Left ventricle myocardium superior (tissue), 1 donor: ENCODE measurements around the gene FBXW11. TPM values are rescaled to one million over a fixed set of nuclear protein-coding genes. Genes with fewer than 3 reads are reported as not detected.
A peak's percentile ranks its signal among the peaks of the same experiment; 100 is the strongest.

ENCODE experiments used
- ATAC-seq: fragments of 200-7000 bp; cut with Tn5 transposase; one replicate; pipeline ENCODE4 v1.9.1; 2020; ENCODE audit warnings: mild to moderate bottlenecking, moderate library complexity
- DNase-seq: peaks from one replicate; pipeline ENCODE4 v3.0.0-alpha.2; 2020
- intact Hi-C: fragments of 100-400 bp; cut with micrococcal nuclease; formaldehyde crosslinking; loops from one replicate; pipeline ENCODE4 v1.11.0; 2022
- long read RNA-seq: library from polyadenylated mRNA; unstranded; transcript quantifications from one replicate; pipeline ENCODE4 v2.0.0, GENCODE V29; 2021
- total RNA-seq: library from RNA; stranded (reverse); fragmentation: NEBNext Ultra II Directional; extraction: Animal tissue kit (Norgen Biotek cat#: 25700); gene quantifications from one replicate; pipeline ENCODE4 v1.2.1, GENCODE V29; 2021
- donor health status: DM: no; HTN: yes; CAD: no; lungs with severe emphysema.

Gene FBXW11
- 69.0 TPM for total RNA-seq
- long read RNA-seq, full-length matches to known transcripts: 14 of 31 reads
- long read RNA-seq, partial matches to known transcripts: 10 of 31 reads
- long read RNA-seq, other reads (novel, unspliced or antisense): 7 of 31 reads

GRCh38 chr5:172006321-172007174, at the start of gene FBXW11:
Gene FBXW11 (minus strand): TSS chr5:172006638. CDS start chr5:172006502, 136 bp downstream.
- ATAC-seq: peak; percentile 94
- intact Hi-C loops: loop anchor here (10.0 kb wide), 1 partner anchor 92 kb away; no protein-coding TSS in a partner anchor
- DNase-seq: peak; percentile 97

DNA sequence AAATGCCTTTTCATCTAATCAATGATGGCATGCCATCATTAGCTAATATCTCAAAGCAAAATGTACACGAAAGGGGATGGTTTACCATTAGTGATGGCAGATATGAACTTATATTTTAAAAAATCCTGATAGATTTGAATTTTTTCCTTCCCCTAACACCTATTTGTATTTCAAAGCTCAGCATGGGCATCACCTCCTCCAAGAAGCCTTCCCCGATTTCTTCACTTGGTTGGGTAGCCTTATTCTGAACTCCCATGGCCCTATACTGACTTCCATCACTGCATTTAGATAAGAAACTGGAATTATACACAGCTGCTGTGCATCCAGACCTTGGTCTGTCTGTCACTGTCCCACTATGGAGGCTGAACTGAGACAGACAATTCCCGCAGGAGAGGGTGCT, 49.6 kb upstream of the FBXW11 start:
- ATAC-seq (no peak), DNase-seq (no peak)
- intact Hi-C loops: no loop called here

DNA sequence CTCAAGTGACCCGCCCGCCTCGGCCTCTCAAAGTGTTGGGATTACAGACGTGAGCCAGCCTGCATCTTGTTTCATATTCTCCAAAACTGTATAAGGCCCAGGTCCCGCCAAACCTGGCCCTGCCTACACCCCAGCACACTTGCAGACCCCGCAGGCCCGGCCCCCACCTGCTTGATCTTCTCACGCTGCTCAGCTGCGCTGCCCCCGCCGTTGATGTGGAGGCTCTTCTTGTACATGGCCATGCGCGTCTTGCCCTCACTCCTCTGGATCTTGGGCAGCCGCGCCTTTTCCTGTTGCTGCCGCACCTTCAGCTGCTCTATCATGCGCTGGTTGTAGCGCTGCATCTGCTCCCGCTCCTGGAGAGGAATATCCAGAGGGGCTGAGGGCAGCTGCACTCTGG, 49.0 kb upstream of the FBXW11 start:
- intact Hi-C loops: no loop called here
- DNase-seq (no peak), ATAC-seq (no peak)

DNA sequence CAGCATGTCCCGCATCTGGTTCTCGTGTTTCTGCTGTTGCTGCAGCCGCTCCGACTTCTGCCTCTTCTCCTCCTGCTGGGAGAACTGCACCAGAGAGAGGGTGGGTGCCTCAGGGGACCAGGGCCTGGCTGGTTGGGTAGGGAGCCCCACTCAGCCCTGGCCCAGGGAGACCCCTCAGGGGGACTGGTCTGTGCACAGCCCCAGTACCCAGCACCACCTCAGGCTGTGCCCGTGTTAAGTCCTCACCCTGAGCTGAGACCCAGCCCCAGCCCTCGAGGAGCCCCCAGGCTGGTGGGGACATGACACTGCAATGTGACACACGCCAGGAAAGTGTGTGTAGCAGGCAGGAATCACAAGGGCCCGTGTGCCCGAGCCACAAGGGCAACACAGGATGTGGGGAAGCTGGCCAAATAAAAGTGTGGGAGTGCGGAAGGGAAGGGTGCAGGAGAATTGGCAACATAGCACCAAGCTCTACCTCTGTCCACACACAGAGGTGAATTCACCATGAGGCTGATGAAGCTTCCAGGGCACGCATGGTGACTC, 48.2 kb upstream of the FBXW11 start:
- intact Hi-C loops: no loop called here
- no peak for ATAC-seq
- no peak for DNase-seq

DNA sequence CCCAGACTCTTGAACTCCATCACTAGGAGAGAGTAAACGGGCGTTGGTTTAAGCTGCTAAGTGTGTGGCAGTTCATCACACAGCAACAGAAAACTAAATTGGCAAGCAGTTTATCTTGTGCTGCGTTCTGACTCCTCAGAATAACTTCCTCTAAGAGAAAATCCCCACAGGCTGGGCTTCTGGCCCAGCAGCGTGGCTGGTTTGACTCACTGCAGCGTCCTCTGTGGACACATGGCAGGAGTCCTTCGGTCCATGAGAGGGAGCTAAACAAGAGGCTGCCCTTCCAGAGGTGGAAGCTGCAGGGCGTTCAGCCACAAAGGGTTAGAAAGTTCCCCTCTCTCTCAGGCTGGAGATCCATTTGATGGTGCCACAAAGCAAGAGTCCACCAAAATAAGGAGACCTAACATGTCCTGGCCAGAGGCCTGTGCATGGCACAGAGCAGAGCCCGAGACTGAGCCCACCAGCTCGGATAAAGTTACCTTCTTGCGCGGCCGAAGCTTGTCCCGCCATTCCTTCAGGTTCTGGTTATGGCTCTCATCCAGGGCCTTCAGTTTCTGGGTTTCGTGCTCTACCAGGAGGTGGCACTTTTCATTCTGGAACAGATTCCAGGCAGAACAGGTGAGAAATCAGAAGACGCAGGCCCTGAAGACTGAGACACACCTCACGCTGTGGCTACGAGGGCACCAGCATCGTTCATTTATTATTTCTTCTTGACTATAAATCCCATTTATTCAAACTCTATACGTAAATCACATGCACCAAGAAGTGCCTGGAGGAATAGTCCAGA, 46.2 kb upstream of the FBXW11 start:
- DNase-seq (peak; percentile 84), ATAC-seq (peak; percentile 97)
- intact Hi-C loops: no loop called here

- ATAC-seq: peak; percentile 15
- DNase-seq: no peak
- intact Hi-C loops: no loop called here
Measured at GRCh38 chr5:172051643-172052339, 45.4 kb upstream of the FBXW11 start.

GRCh38 chr5:172050080-172050479, 43.6 kb upstream of the FBXW11 start:
- DNase-seq (no peak), ATAC-seq (no peak)
- intact Hi-C loops: no loop called here

GRCh38 chr5:172049226-172049796, 42.9 kb upstream of the FBXW11 start:
- ATAC-seq: no peak
- no peak for DNase-seq
- intact Hi-C loops: loop anchor here (10.0 kb wide), 1 partner anchor 135 kb away; no protein-coding TSS in a partner anchor

GRCh38 chr5:172048539-172049101, 42.2 kb upstream of the FBXW11 start:
- DNase-seq (no peak), ATAC-seq (no peak)
- intact Hi-C loops: loop anchor here (10.0 kb wide), 1 partner anchor 134 kb away; no protein-coding TSS in a partner anchor

DNA sequence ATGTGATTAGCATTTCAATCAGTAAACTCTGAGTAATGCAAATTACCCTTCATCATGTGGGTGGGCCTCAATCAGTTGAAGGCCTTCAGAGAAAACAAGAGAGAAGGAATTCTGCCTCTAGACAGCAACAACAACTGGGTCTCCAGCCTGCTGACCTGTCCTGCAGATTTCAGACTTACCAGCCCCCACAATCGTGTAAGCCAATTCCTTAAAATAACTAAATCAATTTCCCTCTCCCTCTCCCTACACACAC, 41.7 kb upstream of the FBXW11 start:
- no peak for ATAC-seq
- no peak for DNase-seq
- intact Hi-C loops: loop anchor here (10.0 kb wide), 1 partner anchor 133 kb away; no protein-coding TSS in a partner anchor

DNA sequence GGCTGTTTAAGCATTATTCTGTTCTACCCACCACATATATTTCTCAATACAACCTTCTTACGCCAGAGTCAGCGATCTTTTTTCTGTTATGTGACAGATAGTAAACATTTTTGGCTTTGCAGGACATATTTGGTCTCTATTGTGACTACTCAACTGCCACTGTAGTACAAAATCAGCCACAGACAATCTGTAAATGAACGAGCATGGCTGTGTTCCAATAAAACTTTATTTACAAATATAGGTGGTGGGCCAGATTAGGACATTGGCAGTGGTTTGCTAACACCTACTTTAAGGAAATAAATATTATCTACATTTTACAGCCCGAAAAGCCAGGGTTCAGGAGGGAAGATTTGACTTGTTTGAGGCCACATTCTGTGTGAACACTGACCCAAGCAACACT, 40.2 kb upstream of the FBXW11 start:
- no peak for DNase-seq
- intact Hi-C loops: loop anchor here (10.0 kb wide), 1 partner anchor 132 kb away; no protein-coding TSS in a partner anchor
- no peak for ATAC-seq

GRCh38 chr5:172045315-172045632, 38.8 kb upstream of the FBXW11 start:
- ATAC-seq (no peak), DNase-seq (no peak)
- intact Hi-C loops: loop anchor here (10.0 kb wide), 1 partner anchor 130 kb away; no protein-coding TSS in a partner anchor

DNA sequence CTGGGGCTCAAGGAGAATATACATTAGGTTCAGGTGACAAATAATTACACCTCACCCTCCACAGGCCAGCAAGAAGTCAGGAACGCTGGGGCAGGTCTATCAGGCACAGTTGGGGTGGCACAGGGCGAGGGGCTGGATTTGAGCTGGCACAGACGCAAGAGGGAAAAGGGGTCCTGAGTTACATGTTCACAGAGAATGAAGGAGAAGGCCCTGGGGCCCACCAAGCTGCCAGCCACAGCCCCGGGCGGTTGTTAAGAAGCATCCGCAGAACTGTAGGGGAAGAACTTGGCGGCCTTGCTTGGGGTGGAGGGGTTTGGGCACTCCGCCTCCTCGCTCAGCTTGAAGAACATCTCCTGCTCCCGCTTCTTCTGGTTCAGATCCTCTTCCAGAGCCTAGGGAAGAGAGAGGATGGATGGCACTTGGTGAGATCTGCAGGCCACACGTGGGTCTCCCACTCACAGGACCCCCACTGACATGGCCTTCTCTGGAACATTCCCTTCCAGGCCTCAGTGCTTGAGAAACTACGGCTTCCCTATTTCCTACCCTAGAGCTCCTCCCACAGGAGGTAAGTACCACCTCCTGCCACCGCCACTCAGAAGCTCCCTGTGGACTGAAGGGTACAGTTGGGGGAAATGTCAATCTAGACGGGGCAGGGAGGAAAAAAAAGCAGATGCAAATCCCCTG, 38.3 kb upstream of the FBXW11 start:
- ATAC-seq (no peak), DNase-seq (no peak)
- intact Hi-C loops: loop anchor here (10.0 kb wide), 1 partner anchor 130 kb away; no protein-coding TSS in a partner anchor

DNA sequence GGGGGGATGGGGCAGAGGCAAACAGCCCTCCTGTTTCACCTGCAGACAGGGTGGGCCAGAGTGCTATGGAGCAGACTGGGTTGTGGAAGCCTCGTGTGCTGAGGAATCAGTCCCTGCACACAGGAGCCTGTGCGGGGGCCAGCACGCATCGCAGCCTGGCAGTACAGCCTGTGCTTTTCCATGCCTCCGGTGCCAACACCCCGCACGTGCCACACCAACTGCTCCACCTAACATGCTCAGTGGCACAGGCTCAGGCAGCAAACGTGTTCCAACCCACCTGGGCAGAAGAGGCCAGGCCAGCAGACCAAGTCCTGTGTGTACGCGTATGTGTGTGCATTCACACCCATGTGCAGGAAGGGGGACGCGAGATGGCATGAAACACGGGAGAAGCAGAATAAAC, 37.4 kb upstream of the FBXW11 start:
- DNase-seq (no peak), ATAC-seq (peak; percentile 40)
- intact Hi-C loops: loop anchor here (10.0 kb wide), 1 partner anchor 129 kb away; no protein-coding TSS in a partner anchor

GRCh38 chr5:172042183-172042582, 35.7 kb upstream of the FBXW11 start:
- intact Hi-C loops: loop anchor here (10.0 kb wide), 1 partner anchor 127 kb away; no protein-coding TSS in a partner anchor
- DNase-seq: no peak
- no peak for ATAC-seq

GRCh38 chr5:172038167-172038566, 31.7 kb upstream of the FBXW11 start:
- intact Hi-C loops: no loop called here
- no peak for DNase-seq
- no peak for ATAC-seq

- intact Hi-C loops: no loop called here
- DNase-seq: no peak
- no peak for ATAC-seq
Measured at GRCh38 chr5:172035049-172035448, 28.6 kb upstream of the FBXW11 start.

DNA sequence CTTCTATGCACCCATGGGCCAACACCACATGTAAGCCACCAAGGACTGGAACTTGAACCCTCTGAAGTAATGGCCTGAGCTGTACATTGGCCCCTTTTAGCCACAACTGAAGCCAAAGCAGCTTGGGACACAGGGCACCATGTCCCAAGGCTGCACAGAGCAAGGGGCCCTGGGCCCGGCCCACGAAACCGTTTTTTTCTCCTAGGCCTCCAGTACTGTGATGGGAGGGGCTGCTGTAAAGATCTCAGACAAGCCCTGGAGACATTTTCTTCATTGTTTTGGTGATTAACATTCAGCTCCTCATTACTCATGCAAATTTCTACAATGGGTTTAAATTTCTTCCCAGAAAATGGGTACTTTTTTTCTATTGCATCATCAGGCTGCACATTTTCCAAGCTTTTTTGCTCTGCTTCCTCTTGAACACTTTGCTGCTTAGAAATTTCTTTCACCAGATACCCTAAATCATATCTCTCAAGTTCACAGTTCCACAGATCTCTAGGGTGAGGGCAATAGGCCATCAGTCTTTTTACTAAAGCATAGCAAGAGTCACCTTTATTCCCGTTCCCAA, 25.5 kb upstream of the FBXW11 start:
- ATAC-seq: no peak
- intact Hi-C loops: no loop called here
- DNase-seq: no peak
